Mesenchymal stem cell (in vitro differentiated cells and primary cell): ENCODE measurements around the gene RGS12.
A peak's percentile ranks its signal among the peaks of the same experiment; 100 is the strongest.

Source experiments
- DNase-seq: peaks from one replicate; pipeline ENCODE4 v3.0.0-alpha.2; 2013
- H2AFZ ChIP-seq: one replicate; pipeline ENCODE4 v1.6.1; 2013; ENCODE audit warnings: low read depth, mild to moderate bottlenecking, control low read depth, inconsistent platforms, low read length, moderate library complexity
- H2AK5ac ChIP-seq: 2 replicates; pipeline ENCODE4 v1.6.1; 2013; ENCODE audit warnings: low read length, moderate library complexity, mild to moderate bottlenecking, inconsistent platforms; ENCODE audit not compliant: severe bottlenecking
- H2BK120ac ChIP-seq: one replicate; pipeline ENCODE4 v1.6.1; 2013; ENCODE audit warnings: low read depth, mild to moderate bottlenecking, inconsistent platforms, low read length, moderate library complexity
- H2BK12ac ChIP-seq, 2 experiments: one replicate each; pipeline ENCODE4 v1.6.1; 2013; ENCODE audit warnings: inconsistent platforms in 2 of 2, low read length in 2 of 2, mild to moderate bottlenecking in 2 of 2, moderate library complexity in 2 of 2, control low read depth in 1 of 2
- H2BK15ac ChIP-seq: one replicate; pipeline ENCODE4 v1.6.1; 2013; ENCODE audit warnings: mild to moderate bottlenecking, low read depth, inconsistent platforms; ENCODE audit not compliant: poor library complexity, severe bottlenecking
- H2BK5ac ChIP-seq: 2 replicates; pipeline ENCODE4 v1.6.1; 2013; ENCODE audit warnings: low read depth, mild to moderate bottlenecking, low read length, control low read depth, inconsistent platforms; ENCODE audit not compliant: poor library complexity, severe bottlenecking
- H3K14ac ChIP-seq, 2 experiments: one replicate each; pipeline ENCODE4 v1.6.1; 2013; ENCODE audit warnings: inconsistent platforms in 2 of 2, low read length in 2 of 2, control low read depth in 1 of 2, mild to moderate bottlenecking in 1 of 2, moderate library complexity in 1 of 2
- H3K18ac ChIP-seq, 2 experiments: one replicate each; pipeline ENCODE4 v1.6.1; 2013; ENCODE audit warnings: inconsistent platforms in 2 of 2, low read length in 2 of 2, control low read depth in 1 of 2, low read depth in 1 of 2, mild to moderate bottlenecking in 1 of 2
- H3K23ac ChIP-seq, 2 experiments: one replicate each; pipeline ENCODE4 v1.6.1; 2013; ENCODE audit warnings: inconsistent platforms in 2 of 2, low read length in 2 of 2, mild to moderate bottlenecking in 2 of 2, moderate library complexity in 2 of 2, control low read depth in 1 of 2
- H3K27ac ChIP-seq: 2 replicates; pipeline ENCODE4 v1.5.1; 2013; ENCODE audit warnings: mild to moderate bottlenecking, moderate library complexity, low read length, control low read depth, inconsistent platforms; ENCODE audit not compliant: poor library complexity, severe bottlenecking
- H3K27me3 ChIP-seq, 2 experiments: 2 replicates each; pipeline versions ENCODE4 v1.6.1 to v1.7.0; 2013; ENCODE audit warnings: low read length in 2 of 2, mild to moderate bottlenecking in 2 of 2, moderate library complexity in 2 of 2, control low read depth in 1 of 2, inconsistent platforms in 1 of 2; ENCODE audit not compliant: control insufficient read depth in 1 of 2, insufficient read depth in 1 of 2
- H3K36me3 ChIP-seq, 2 experiments: 2 replicates each; pipeline versions ENCODE4 v1.6.1 to v1.7.0; 2013; ENCODE audit warnings: low read length in 2 of 2, control low read depth in 1 of 2, inconsistent platforms in 1 of 2, low read depth in 1 of 2, mild to moderate bottlenecking in 1 of 2; ENCODE audit not compliant: insufficient read depth in 2 of 2, control insufficient read depth in 1 of 2
- H3K4ac ChIP-seq, 2 experiments: one replicate each; pipeline ENCODE4 v1.6.1; 2013; ENCODE audit warnings: inconsistent platforms in 2 of 2, low read length in 2 of 2, mild to moderate bottlenecking in 2 of 2, moderate library complexity in 2 of 2, control low read depth in 1 of 2, low read depth in 1 of 2
- H3K4me1 ChIP-seq: 2 replicates; pipeline ENCODE4 v1.6.1; 2013; ENCODE audit warnings: low read depth, low read length, control low read depth; ENCODE audit not compliant: control insufficient read depth, insufficient read depth
- H3K4me2 ChIP-seq: 2 replicates; pipeline ENCODE4 v1.6.1; 2013; ENCODE audit warnings: low read length, mild to moderate bottlenecking, inconsistent platforms; ENCODE audit not compliant: poor library complexity, severe bottlenecking
- H3K4me3 ChIP-seq, 2 experiments: 2 replicates each; pipeline versions ENCODE4 v1.5.1 to v1.7.0; 2013; ENCODE audit warnings: low read length in 2 of 2, mild to moderate bottlenecking in 2 of 2, control low read depth in 1 of 2, low read depth in 1 of 2; ENCODE audit not compliant: insufficient read depth in 1 of 2
- H3K79me1 ChIP-seq: replicated peaks from 2 replicates; pipeline ENCODE4 v1.6.1; 2013; ENCODE audit warnings: mild to moderate bottlenecking, control low read depth, low read length, inconsistent platforms; ENCODE audit not compliant: poor library complexity, severe bottlenecking
- H3K9ac ChIP-seq: 2 replicates; pipeline ENCODE4 v1.7.0; 2013; ENCODE audit warnings: mild to moderate bottlenecking, low read length, moderate library complexity
- H3K9me3 ChIP-seq: 2 replicates; pipeline ENCODE4 v1.7.0; 2013; ENCODE audit warnings: mild to moderate bottlenecking, low read length; ENCODE audit not compliant: control insufficient read depth
- H4K8ac ChIP-seq: one replicate; pipeline ENCODE4 v1.6.1; 2013; ENCODE audit warnings: inconsistent platforms, mild to moderate bottlenecking, low read length, moderate library complexity
- H4K91ac ChIP-seq: one replicate; pipeline ENCODE4 v1.6.1; 2013; ENCODE audit warnings: mild to moderate bottlenecking, low read length, inconsistent platforms
- WGBS: methylation state at CpG from one replicate; pipeline ENCODE4 v1.1.7; 2013; ENCODE audit warnings: mixed read lengths; 5-methylcytosine and 5-hydroxymethylcytosine counted together

The RGS12 gene

DNA sequence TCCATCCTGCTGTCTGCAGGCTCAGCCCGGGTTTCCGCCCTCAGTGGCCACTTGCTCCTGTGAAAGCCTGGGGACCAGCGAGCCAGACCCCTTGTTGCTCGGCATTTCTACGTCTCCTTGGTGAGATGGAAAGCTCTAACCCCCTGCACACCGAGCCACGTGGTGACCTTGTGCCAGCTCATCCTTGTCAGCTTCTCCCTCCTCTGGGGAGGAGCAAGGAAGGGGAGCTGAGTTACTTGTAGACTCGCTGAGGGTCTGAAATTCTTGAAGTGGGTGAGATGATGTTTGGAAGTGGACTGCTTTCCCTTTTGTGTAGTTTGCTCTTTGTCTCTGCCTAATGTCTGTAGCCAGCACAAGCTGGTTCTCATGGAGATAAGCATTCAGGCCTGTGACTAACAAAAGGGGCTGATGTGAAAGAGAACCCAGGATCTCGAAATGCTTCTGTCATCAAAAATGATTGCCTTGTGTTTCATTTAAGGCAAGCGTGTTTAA lies 29.3 kb downstream of the RGS12 start:
- Histone ChIP-seq H3K9ac (peak overlapping the region; percentile 85), H3K9me3 (no peaks in the 10 kb centered on the region), H2AK5ac (no peak overlapping the region), H2BK5ac (no peak overlapping the region), H3K36me3 (peaks cover 16 to 39% of the 10 kb centered on the region in 2 experiments), H3K4me3 (peak overlapping the region in 1 of 2 experiments; percentile 66), H2AFZ (no peak overlapping the region), H4K91ac (no peak overlapping the region), H2BK120ac (no peak overlapping the region), H3K14ac (no peak overlapping the region), H3K4me2 (no peak overlapping the region), H4K8ac (no peak overlapping the region), H2BK12ac (no peak overlapping the region), H3K79me1 (peaks cover 54% of the 10 kb centered on the region), H3K18ac (no peak overlapping the region), H3K27me3 (no peaks in the 10 kb centered on the region), H2BK15ac (no peak overlapping the region), H3K27ac (no peak overlapping the region), H3K4me1 (peaks cover 6% of the 10 kb centered on the region), H3K4ac (no peak overlapping the region), H3K23ac (no peak overlapping the region)
- peak; percentile 45 for DNase-seq
- WGBS = 88% methylated on average over 8 of the region's 10 CpGs

DNA sequence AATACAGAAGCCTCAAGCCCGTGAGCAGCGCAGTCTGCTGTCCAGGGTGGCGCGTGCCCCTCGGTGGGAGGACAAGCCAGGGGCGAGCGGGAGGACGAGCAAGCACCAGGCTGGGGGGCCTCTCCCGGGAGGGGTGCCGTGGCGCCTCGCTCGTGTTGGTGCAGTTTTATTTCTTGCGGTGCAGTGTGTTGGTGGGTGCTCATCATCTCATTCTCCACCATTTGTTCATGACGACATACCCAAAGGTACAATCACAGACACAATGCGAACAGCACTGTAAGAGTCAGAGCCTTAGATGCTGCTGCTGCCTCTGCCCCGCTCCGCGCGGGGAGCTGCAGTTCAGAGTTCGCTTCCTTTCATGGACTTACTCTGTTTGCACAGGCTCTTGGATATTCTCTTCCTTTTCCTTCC lies 30.3 kb downstream of the RGS12 start:
- 97% methylated on average over 16 of the region's 21 CpGs for WGBS
- Histone ChIP-seq H3K14ac (no peak overlapping the region), H3K36me3 (peaks cover 8 to 29% of the 10 kb centered on the region in 2 experiments), H2BK12ac (no peak overlapping the region), H3K23ac (no peak overlapping the region), H3K79me1 (peaks cover 48% of the 10 kb centered on the region), H2BK5ac (no peak overlapping the region), H2AFZ (no peak overlapping the region), H3K4me2 (no peak overlapping the region), H3K9ac (no peak overlapping the region), H3K18ac (no peak overlapping the region), H4K91ac (no peak overlapping the region), H2BK15ac (no peak overlapping the region), H3K4me3 (no peak overlapping the region), H2BK120ac (no peak overlapping the region), H4K8ac (no peak overlapping the region), H3K27me3 (no peaks in the 10 kb centered on the region), H3K27ac (no peak overlapping the region), H3K4me1 (peaks cover 4% of the 10 kb centered on the region), H3K4ac (no peak overlapping the region), H2AK5ac (no peak overlapping the region), H3K9me3 (no peaks in the 10 kb centered on the region)
- DNase-seq = no peak

DNA sequence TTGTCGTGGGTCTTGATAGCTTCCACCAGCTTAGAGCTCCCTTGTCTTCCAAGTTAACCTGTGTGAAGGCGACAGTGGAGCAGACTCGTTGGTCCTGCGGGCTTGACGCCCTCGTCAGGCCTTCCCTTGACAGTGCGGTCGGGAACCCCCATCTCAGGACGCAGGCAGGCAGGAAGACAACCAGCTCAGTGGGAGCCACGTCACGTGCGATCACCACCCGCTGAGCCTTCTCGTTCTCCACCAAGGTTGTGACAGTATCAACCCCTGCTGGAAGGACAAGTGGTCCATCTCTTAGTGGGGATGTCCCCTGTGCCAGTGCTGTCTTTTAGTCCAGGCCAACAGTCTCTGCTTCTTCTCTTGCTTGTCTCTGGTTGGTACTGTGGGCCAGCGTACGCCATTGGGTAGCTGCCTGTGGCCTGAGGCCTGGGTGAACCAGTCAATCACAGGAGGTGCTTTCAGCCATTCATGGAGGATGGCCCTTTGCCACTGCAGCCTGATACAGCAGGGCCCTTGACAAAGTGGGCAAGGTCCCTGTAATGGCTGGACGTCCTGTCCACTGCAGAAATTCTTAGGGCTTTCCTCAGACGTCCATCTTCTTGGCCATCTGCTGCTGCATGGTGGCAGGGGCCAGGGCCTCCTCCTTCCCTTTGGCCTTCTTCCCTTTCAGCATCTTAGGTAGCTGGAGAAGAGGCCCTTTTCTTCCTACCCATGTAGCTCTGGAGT lies 31.4 kb downstream of the RGS12 start:
- Histone ChIP-seq H2AK5ac (no peak overlapping the region), H3K4me1 (peaks cover 4% of the 10 kb centered on the region), H4K91ac (no peak overlapping the region), H3K27me3 (no peaks in the 10 kb centered on the region), H2AFZ (no peak overlapping the region), H3K9me3 (no peaks in the 10 kb centered on the region), H2BK15ac (no peak overlapping the region), H3K36me3 (peaks cover 4 to 19% of the 10 kb centered on the region in 2 experiments), H4K8ac (no peak overlapping the region), H3K18ac (no peak overlapping the region), H3K27ac (no peak overlapping the region), H3K4me2 (no peak overlapping the region), H3K14ac (no peak overlapping the region), H3K4me3 (no peak overlapping the region), H3K4ac (no peak overlapping the region), H3K9ac (no peak overlapping the region), H2BK5ac (no peak overlapping the region), H2BK12ac (no peak overlapping the region), H3K79me1 (peaks cover 48% of the 10 kb centered on the region), H3K23ac (no peak overlapping the region), H2BK120ac (no peak overlapping the region)
- WGBS = 81% methylated on average over 18 of the region's 18 CpGs
- no peak for DNase-seq

DNA sequence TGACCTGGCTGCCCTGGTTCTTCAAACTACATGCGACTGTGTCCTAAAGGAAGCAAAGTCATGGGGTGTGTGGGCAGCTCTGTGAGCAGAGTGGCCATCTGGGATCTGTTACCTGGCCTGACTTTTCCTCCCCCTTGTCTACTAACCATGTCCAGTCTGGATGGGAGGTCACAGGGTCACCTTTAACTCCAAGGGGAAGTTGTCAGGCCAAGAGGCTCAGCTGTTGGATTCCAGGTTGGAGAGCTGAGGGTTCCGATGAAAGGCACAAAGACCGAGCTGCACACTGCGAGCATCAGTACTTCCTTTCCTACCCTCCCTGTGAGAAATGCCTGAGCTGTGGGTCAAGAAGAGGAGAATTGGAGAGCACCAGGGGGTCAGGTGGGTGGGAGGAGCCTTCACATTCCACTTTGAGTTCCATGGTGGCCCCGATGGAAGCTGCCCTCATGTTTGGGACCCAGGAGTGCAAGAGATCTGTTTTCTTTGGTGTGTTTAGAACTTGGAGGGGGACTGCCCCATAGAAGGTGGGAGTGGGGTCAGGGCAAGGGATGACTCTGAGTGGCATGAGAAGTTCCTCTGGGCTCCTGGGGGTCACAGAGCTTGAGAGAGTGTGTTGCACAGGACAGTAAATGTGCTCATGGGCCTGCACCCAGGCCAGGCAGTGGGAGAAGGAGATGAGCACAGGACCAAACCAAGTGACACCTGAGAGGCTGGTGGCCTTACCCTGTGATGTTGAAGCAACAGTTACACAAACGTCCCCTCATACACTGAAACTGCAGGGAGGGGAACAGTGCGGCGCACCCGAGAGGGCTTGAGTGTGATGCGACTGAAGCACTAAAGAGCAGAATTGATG lies 36.2 kb downstream of the RGS12 start:
- Histone ChIP-seq H3K27ac (no peak overlapping the region), H3K18ac (no peak overlapping the region), H3K4ac (no peak overlapping the region), H2BK120ac (no peak overlapping the region), H2BK12ac (no peak overlapping the region), H3K4me3 (no peak overlapping the region), H2AK5ac (no peak overlapping the region), H4K8ac (no peak overlapping the region), H4K91ac (no peak overlapping the region), H3K9ac (no peak overlapping the region), H2AFZ (no peak overlapping the region), H3K23ac (no peak overlapping the region), H3K4me2 (no peak overlapping the region), H2BK15ac (no peak overlapping the region), H3K4me1 (no peaks in the 10 kb centered on the region), H3K14ac (no peak overlapping the region), H3K9me3 (no peaks in the 10 kb centered on the region), H3K27me3 (no peaks in the 10 kb centered on the region), H3K36me3 (peaks cover 0 to 7% of the 10 kb centered on the region in 2 experiments), H3K79me1 (peaks cover 43% of the 10 kb centered on the region), H2BK5ac (no peak overlapping the region)
- 97% methylated on average over 9 of the region's 10 CpGs for WGBS
- DNase-seq = no peak
